ENCODE measurements around the gene MAGI3.

DNA sequence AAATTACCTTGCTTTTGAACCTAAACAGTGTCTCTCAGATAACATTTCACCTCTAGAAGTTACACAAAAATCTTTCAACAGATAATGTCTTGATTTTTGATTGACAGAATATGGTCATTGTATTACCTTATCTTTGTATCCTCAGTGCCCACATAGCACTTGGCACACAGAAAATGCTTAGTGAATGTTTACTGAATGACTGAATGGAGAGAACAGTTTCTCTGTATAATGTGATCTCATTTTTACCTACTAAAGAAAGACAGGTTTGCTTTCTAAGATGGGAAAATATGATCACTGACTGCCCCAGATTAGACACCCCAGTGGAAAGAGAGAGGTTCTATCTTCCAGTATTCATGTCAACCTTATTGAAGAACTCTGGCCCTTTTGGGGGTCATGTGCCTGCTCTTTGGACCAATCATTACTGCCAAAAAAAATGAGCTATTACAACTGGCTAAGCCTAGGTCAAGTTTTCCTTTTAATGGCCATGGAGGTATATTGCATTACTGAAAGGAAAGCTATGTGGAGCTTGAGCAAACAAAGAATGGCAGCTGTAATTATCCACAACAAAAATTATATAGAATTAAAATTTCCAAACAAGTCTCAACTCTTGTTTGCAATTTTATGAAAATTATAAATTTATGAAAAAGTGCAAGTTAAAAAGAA is 117.4 kb downstream of the MAGI3 start:
- TF ChIP-seq, protein P1, sequence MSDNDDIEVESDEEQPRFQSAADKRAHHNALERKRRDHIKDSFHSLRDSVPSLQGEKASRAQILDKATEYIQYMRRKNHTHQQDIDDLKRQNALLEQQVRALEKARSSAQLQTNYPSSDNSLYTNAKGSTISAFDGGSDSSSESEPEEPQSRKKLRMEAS (IDR thresholded peaks at IDR 0.05), result no peak
- TF ChIP-seq, protein P2, sequence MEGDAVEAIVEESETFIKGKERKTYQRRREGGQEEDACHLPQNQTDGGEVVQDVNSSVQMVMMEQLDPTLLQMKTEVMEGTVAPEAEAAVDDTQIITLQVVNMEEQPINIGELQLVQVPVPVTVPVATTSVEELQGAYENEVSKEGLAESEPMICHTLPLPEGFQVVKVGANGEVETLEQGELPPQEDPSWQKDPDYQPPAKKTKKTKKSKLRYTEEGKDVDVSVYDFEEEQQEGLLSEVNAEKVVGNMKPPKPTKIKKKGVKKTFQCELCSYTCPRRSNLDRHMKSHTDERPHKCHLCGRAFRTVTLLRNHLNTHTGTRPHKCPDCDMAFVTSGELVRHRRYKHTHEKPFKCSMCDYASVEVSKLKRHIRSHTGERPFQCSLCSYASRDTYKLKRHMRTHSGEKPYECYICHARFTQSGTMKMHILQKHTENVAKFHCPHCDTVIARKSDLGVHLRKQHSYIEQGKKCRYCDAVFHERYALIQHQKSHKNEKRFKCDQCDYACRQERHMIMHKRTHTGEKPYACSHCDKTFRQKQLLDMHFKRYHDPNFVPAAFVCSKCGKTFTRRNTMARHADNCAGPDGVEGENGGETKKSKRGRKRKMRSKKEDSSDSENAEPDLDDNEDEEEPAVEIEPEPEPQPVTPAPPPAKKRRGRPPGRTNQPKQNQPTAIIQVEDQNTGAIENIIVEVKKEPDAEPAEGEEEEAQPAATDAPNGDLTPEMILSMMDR (IDR thresholded peaks at IDR 0.05; ENCODE audit: low read depth, low read length, missing input control), result no peak
- TF ChIP-seq SP1 (IDR thresholded peaks at IDR 0.05), result no peak
- no peak for TF ChIP-seq JUND (IDR thresholded peaks at IDR 0.05)
- no peak for TF ChIP-seq RAD21 (IDR thresholded peaks at IDR 0.05)
- no peak for TF ChIP-seq NR2F2 (IDR thresholded peaks at IDR 0.05)
- TF ChIP-seq, protein P3, sequence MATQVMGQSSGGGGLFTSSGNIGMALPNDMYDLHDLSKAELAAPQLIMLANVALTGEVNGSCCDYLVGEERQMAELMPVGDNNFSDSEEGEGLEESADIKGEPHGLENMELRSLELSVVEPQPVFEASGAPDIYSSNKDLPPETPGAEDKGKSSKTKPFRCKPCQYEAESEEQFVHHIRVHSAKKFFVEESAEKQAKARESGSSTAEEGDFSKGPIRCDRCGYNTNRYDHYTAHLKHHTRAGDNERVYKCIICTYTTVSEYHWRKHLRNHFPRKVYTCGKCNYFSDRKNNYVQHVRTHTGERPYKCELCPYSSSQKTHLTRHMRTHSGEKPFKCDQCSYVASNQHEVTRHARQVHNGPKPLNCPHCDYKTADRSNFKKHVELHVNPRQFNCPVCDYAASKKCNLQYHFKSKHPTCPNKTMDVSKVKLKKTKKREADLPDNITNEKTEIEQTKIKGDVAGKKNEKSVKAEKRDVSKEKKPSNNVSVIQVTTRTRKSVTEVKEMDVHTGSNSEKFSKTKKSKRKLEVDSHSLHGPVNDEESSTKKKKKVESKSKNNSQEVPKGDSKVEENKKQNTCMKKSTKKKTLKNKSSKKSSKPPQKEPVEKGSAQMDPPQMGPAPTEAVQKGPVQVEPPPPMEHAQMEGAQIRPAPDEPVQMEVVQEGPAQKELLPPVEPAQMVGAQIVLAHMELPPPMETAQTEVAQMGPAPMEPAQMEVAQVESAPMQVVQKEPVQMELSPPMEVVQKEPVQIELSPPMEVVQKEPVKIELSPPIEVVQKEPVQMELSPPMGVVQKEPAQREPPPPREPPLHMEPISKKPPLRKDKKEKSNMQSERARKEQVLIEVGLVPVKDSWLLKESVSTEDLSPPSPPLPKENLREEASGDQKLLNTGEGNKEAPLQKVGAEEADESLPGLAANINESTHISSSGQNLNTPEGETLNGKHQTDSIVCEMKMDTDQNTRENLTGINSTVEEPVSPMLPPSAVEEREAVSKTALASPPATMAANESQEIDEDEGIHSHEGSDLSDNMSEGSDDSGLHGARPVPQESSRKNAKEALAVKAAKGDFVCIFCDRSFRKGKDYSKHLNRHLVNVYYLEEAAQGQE (IDR thresholded peaks at IDR 0.05), result no peak
- no peak for TF ChIP-seq TAF1 (conservative IDR thresholded peaks at IDR 0.05)
- no peak for TF ChIP-seq EGR1 (IDR thresholded peaks at IDR 0.05; ENCODE audit: low read depth in 2 of 2)

All from liver (tissue), 3 donors.